ENCODE results near the gene CPD. TPM values are rescaled to one million over a fixed set of nuclear protein-coding genes. Genes with fewer than 3 reads are reported as not detected.
"Not testable (repeated sequence)": the region's sequence is repeated elsewhere in the genome, so short reads cannot be mapped to it uniquely, and the experiment has no call there.

CPD gene
- total RNA-seq, 1 donor from 2014 or later, result 68.9 TPM

- intact Hi-C loops (cut with DNase I), result no loop called here
- DNase-seq, result no peak
- Histone ChIP-seq H3K27me3 (ENCODE audit: low read depth) (no peaks in the 10 kb centered on the region), H3K27ac (no peak overlapping the region), H3K9me3 (no peaks in the 10 kb centered on the region), H3K4me3 (no peak overlapping the region), H3K4me1 (no peaks in the 10 kb centered on the region), H3K36me3 (peaks cover 5% of the 10 kb centered on the region)
- no peak for TF ChIP-seq CTCF (IDR thresholded peaks at IDR 0.05)
- ATAC-seq, result no peak
These were observed 19.8 kb downstream of the CPD start for GRCh38 chr17:30398328-30399041.

GRCh38 chr17:30401097-30401496 is 22.4 kb downstream of the CPD start:
- no peaks in the 10 kb centered on the region for H3K9me3 ChIP-seq
- H3K4me1 ChIP-seq, result no peaks in the 10 kb centered on the region
- DNase-seq (no peak), ATAC-seq (no peak)
- H3K27ac ChIP-seq, result no peak overlapping the region
- intact Hi-C loops (cut with DNase I), result no loop called here
- H3K4me3 ChIP-seq, result no peak overlapping the region
- H3K36me3 ChIP-seq, result peaks cover 5% of the 10 kb centered on the region
- no peaks in the 10 kb centered on the region for H3K27me3 ChIP-seq (ENCODE audit: low read depth)
- no peak for TF ChIP-seq CTCF (IDR thresholded peaks at IDR 0.05)

- DNase-seq, result no peak
- Histone ChIP-seq H3K27ac (no peak overlapping the region), H3K27me3 (ENCODE audit: low read depth) (no peaks in the 10 kb centered on the region), H3K4me3 (no peak overlapping the region), H3K9me3 (no peaks in the 10 kb centered on the region), H3K4me1 (no peaks in the 10 kb centered on the region), H3K36me3 (peaks cover 5% of the 10 kb centered on the region)
- no peak for TF ChIP-seq CTCF (IDR thresholded peaks at IDR 0.05)
- ATAC-seq, result no peak
- intact Hi-C loops (cut with DNase I), result no loop called here
These were observed 26.4 kb downstream of the CPD start for GRCh38 chr17:30405161-30405560.

GRCh38 chr17:30410627-30411026 is 31.9 kb downstream of the CPD start:
- H3K9me3 ChIP-seq; intact Hi-C loops (cut with DNase I); H3K4me1 ChIP-seq; H3K36me3 ChIP-seq; DNase-seq; ATAC-seq; H3K27ac ChIP-seq; H3K27me3 ChIP-seq (ENCODE audit: low read depth); H3K4me3 ChIP-seq: not testable (repeated sequence)

- ATAC-seq; H3K27ac ChIP-seq; H3K27me3 ChIP-seq (ENCODE audit: low read depth); intact Hi-C loops (cut with DNase I); H3K36me3 ChIP-seq; H3K9me3 ChIP-seq; H3K4me3 ChIP-seq; DNase-seq; H3K4me1 ChIP-seq: not testable (repeated sequence)
These were observed 33.3 kb downstream of the CPD start for GRCh38 chr17:30412008-30412496.

GRCh38 chr17:30413109-30413508 is 34.4 kb downstream of the CPD start:
- ATAC-seq, result no peak

More at GRCh38 chr17:30413109-30413508, 34.4 kb downstream of the CPD start:
- Histone ChIP-seq H3K4me3 (no peak overlapping the region), H3K9me3 (no peaks in the 10 kb centered on the region), H3K27me3 (ENCODE audit: low read depth) (no peaks in the 10 kb centered on the region), H3K4me1 (no peaks in the 10 kb centered on the region), H3K27ac (no peak overlapping the region), H3K36me3 (no peaks in the 10 kb centered on the region)
- no peak for DNase-seq
- intact Hi-C loops (cut with DNase I), result no loop called here
- TF ChIP-seq CTCF (IDR thresholded peaks at IDR 0.05), result no peak
